Mucosa of stomach (tissue), 1 donor: ENCODE results near the gene MMP15.

ENCODE experiments used
- H3K27me3 ChIP-seq: one replicate; pipeline ENCODE4 v1.7.0; 2013; ENCODE audit warnings: mild to moderate bottlenecking, low read length; ENCODE audit not compliant: control insufficient read depth, insufficient read depth
- H3K36me3 ChIP-seq: one replicate; pipeline ENCODE4 v1.7.0; 2013; ENCODE audit warnings: low read length; ENCODE audit not compliant: control insufficient read depth, insufficient read depth
- H3K4me1 ChIP-seq: one replicate; pipeline ENCODE4 v1.7.0; 2013; ENCODE audit warnings: mild to moderate bottlenecking, low read length; ENCODE audit not compliant: control insufficient read depth, insufficient read depth
- H3K4me3 ChIP-seq: one replicate; pipeline ENCODE4 v1.7.0; 2013; ENCODE audit warnings: low read length
- H3K9ac ChIP-seq: one replicate; pipeline ENCODE4 v1.7.0; 2013; ENCODE audit warnings: mild to moderate bottlenecking, low read length, moderate library complexity
- H3K9me3 ChIP-seq: one replicate; pipeline ENCODE4 v1.7.0; 2013; ENCODE audit warnings: mild to moderate bottlenecking, low read length, moderate library complexity; ENCODE audit not compliant: control insufficient read depth
- donor health status: Pancreatic carcinoma.

MMP15 gene

GRCh38 chr16:58042886-58043515, 17.4 kb downstream of the MMP15 start:
- H3K4me1 ChIP-seq = peaks cover 10% of the 10 kb centered on the region
- no peaks in the 10 kb centered on the region for H3K9me3 ChIP-seq
- no peak overlapping the region for H3K9ac ChIP-seq
- H3K4me3 ChIP-seq = no peak overlapping the region
- H3K27me3 ChIP-seq = no peaks in the 10 kb centered on the region
- H3K36me3 ChIP-seq = peaks cover 35% of the 10 kb centered on the region

- Histone ChIP-seq H3K9me3 (no peaks in the 10 kb centered on the region), H3K9ac (no peak overlapping the region), H3K36me3 (peaks cover 35% of the 10 kb centered on the region), H3K27me3 (no peaks in the 10 kb centered on the region), H3K4me3 (no peak overlapping the region), H3K4me1 (peaks cover 10% of the 10 kb centered on the region)
Observed at GRCh38 chr16:58043571-58044155, 18.1 kb downstream of the MMP15 start.

- Histone ChIP-seq H3K36me3 (peaks cover 35% of the 10 kb centered on the region), H3K9me3 (no peaks in the 10 kb centered on the region), H3K27me3 (no peaks in the 10 kb centered on the region), H3K4me1 (peaks cover 10% of the 10 kb centered on the region), H3K4me3 (no peak overlapping the region), H3K9ac (no peak overlapping the region)
Observed at GRCh38 chr16:58044266-58045019, 18.9 kb downstream of the MMP15 start.

DNA sequence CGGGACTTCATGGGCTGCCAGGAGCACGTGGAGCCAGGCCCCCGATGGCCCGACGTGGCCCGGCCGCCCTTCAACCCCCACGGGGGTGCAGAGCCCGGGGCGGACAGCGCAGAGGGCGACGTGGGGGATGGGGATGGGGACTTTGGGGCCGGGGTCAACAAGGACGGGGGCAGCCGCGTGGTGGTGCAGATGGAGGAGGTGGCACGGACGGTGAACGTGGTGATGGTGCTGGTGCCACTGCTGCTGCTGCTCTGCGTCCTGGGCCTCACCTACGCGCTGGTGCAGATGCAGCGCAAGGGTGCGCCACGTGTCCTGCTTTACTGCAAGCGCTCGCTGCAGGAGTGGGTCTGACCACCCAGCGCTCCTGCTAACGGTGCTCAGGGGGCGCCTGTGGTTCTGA, 19.5 kb downstream of the MMP15 start:
- Histone ChIP-seq H3K36me3 (peaks cover 35% of the 10 kb centered on the region), H3K9me3 (no peaks in the 10 kb centered on the region)

GRCh38 chr16:58046054-58046881, 20.7 kb downstream of the MMP15 start:
- H3K4me3 ChIP-seq = no peak overlapping the region
- no peaks in the 10 kb centered on the region for H3K27me3 ChIP-seq
- peaks cover 10% of the 10 kb centered on the region for H3K4me1 ChIP-seq
- no peaks in the 10 kb centered on the region for H3K9me3 ChIP-seq
- H3K36me3 ChIP-seq = peaks cover 25% of the 10 kb centered on the region
- H3K9ac ChIP-seq = no peak overlapping the region

More for the DNA sequence above, 19.5 kb downstream of the MMP15 start:
- H3K27me3 ChIP-seq = no peaks in the 10 kb centered on the region
- H3K4me3 ChIP-seq = no peak overlapping the region
- H3K4me1 ChIP-seq = peaks cover 10% of the 10 kb centered on the region
- H3K9ac ChIP-seq = no peak overlapping the region

- Histone ChIP-seq H3K4me1 (peaks cover 10% of the 10 kb centered on the region), H3K9ac (no peak overlapping the region), H3K36me3 (peaks cover 22% of the 10 kb centered on the region), H3K27me3 (no peaks in the 10 kb centered on the region), H3K4me3 (no peak overlapping the region), H3K9me3 (no peaks in the 10 kb centered on the region)
Observed at GRCh38 chr16:58046936-58047335, 21.4 kb downstream of the MMP15 start.

DNA sequence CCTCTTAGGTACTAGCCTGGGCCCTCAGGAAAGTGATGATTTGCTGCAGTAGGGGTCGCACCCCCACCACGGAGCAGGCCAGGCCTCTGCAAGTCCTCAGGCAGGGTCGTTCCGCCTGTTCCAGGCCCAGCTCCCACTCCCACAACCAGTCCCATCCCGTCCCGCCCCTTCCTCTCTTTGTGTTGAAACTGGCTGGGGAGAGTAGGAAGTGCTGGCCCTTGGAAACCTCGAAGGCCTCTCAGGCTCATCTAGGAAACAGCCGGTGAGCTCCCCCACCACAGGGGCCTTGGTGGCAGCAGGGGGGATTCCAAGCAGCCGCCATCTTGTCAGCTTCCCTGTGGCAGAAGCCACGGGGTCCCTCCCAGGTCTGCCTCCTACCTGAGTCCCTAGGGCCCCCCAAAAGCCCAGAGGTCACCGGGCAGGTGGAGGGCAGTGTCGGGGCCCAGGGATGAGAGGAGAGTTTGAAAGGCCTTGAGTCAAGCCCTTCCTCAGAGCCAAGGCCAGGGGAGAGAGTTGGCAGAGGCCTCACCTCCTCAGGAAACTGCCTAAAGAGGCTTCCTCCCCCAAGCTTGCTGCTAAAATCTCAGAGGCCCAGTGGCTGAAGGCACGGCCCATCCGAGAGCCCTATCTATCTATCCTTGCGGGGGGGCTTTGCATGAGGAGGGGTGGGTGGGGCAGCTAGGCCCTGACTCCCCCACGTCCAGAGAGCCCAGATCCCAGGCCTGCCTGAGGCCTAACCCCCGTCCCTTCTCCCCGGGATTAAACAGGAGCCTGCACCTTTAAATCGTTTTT, 22.2 kb downstream of the MMP15 start:
- no peak overlapping the region for H3K4me3 ChIP-seq
- H3K9ac ChIP-seq = no peak overlapping the region
- H3K4me1 ChIP-seq = peaks cover 10% of the 10 kb centered on the region
- H3K27me3 ChIP-seq = no peaks in the 10 kb centered on the region
- no peaks in the 10 kb centered on the region for H3K9me3 ChIP-seq
- H3K36me3 ChIP-seq = peaks cover 14% of the 10 kb centered on the region

GRCh38 chr16:58048494-58049231, 23.1 kb downstream of the MMP15 start:
- Histone ChIP-seq H3K9ac (no peak overlapping the region), H3K4me1 (peaks cover 10% of the 10 kb centered on the region), H3K4me3 (no peak overlapping the region), H3K9me3 (no peaks in the 10 kb centered on the region), H3K27me3 (no peaks in the 10 kb centered on the region), H3K36me3 (peaks cover 7% of the 10 kb centered on the region)

DNA sequence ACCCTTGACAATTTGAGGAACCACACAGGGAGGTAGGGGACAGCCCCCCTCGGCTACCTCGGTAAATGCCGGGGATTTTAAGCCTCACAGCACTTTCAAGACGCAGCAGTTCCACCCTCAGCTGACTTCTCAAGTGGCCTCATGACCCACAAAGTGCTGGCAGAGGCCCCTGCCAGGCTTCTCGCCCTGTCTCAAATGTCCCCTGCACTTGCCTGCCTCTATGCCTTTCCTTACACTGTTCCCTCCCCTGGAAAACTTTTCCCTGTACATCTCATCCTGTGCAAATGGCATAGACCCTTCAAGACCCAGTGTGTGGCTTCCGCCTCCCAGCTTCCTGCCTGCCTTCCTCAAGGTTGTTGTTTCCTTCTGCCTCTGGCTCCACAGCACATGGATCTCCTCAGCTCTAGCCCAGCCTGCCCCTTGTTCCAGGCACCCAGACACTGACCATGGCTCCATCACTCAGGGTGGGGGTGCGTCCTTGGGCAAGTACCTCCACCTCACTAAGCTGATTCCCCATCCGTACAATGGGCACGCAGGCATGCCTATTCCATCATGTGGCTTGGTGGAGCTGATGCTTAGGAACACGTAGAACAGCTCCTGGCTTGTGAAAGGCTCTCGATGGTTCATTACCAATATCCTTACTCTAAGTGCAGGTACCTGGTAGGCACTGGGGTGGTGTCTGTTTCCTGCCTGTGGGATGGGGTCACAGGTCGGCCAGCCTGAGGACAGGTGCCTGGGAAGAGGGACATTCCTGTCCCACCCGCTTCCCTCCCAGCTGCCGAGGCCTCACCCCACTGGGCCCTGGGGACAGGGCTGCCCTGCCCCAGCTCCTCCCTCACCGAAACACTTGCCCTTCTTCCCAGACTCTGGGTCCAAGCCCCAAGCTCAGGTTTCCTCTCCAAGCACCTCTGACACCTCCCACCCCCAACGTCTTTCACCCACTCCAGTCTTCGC, 24.0 kb downstream of the MMP15 start:
- H3K9ac ChIP-seq = no peak overlapping the region
- no peaks in the 10 kb centered on the region for H3K27me3 ChIP-seq
- H3K4me1 ChIP-seq = peaks cover 10% of the 10 kb centered on the region
- H3K36me3 ChIP-seq = no peaks in the 10 kb centered on the region
- no peak overlapping the region for H3K4me3 ChIP-seq
- no peaks in the 10 kb centered on the region for H3K9me3 ChIP-seq

GRCh38 chr16:58051296-58051695, 25.7 kb downstream of the MMP15 start:
- no peaks in the 10 kb centered on the region for H3K9me3 ChIP-seq
- H3K4me1 ChIP-seq = peaks cover 10% of the 10 kb centered on the region
- H3K4me3 ChIP-seq = no peak overlapping the region
- no peaks in the 10 kb centered on the region for H3K36me3 ChIP-seq
- no peak overlapping the region for H3K9ac ChIP-seq
- no peaks in the 10 kb centered on the region for H3K27me3 ChIP-seq
